HepG2 (cell line): Measurements from ENCODE around the gene KIRREL3. TPM values are rescaled to one million over a fixed set of nuclear protein-coding genes. Genes with fewer than 3 reads are reported as not detected.

Experiments used
- ATAC-seq: fragments of 200-7000 bp; cut with Tn5 transposase; 3 replicates; pipeline ENCODE4 v1.9.1; 2020; ENCODE audit warnings: mild to moderate bottlenecking, moderate library complexity
- BruUV-seq: library from RNA; stranded (reverse); fragments of 400-500 nt; replicated peaks from 2 replicates; lab custom pipeline; 2021; lab: Mats Ljungman, UMichigan
- CTCF ChIA-PET: fragments of 300-600 bp; formaldehyde crosslinking; extraction: SDS; loops from one replicate; lab custom pipeline; 2021; ENCODE audit warnings: low total read pairs, inconsistent platforms, low intra/inter-chr PET ratio; lab: Yijun Ruan, JAX
- POLR2A ChIA-PET: fragments of 350-600 bp; sonication (Branson Sonifier 250); formaldehyde crosslinking; loops from one replicate; lab custom pipeline; 2020; ENCODE audit warnings: antibody characterized with exemption, inconsistent platforms; lab: Yijun Ruan, JAX
- DNase-seq: peaks from one replicate; pipeline ENCODE4 v3.0.0-alpha.2; 2015; ENCODE audit warnings: low spot score
- FAIRE-seq: peaks from 3 replicates; lab custom pipeline; 2011; peaks lifted over from hg19 to GRCh38; lab: Jason Lieb, UNC
- H2AFZ ChIP-seq: one replicate; pipeline ENCODE4 v1.6.1; 2011; ENCODE audit warnings: low read length, inconsistent platforms
- H3K27ac ChIP-seq: fragments of 300-600 bp; 3 replicates; pipeline ENCODE4 v1.8.0; 2011; ENCODE audit warnings: mixed run types, mild to moderate bottlenecking, mixed read lengths, low read length, inconsistent platforms; ENCODE audit not compliant: insufficient read depth; ENCODE audit errors: extremely low read length
- H3K27me3 ChIP-seq, 2 experiments: fragments of 200-600 bp in 1 of 2; 2 replicates in 1 of 2; 3 replicates in 1 of 2; pipeline versions ENCODE4 v1.6.0 to v1.8.0; 2011; ENCODE audit warnings: low read length in 2 of 2, mild to moderate bottlenecking in 2 of 2, moderate library complexity in 2 of 2, inconsistent platforms in 1 of 2; ENCODE audit not compliant: insufficient read depth in 2 of 2, control insufficient read depth in 1 of 2
- H3K36me3 ChIP-seq, 2 experiments: fragments of 200-600 bp in 1 of 2; replicated peaks in 1 of 2; 2 replicates in 1 of 2; 3 replicates in 1 of 2; pipeline versions ENCODE4 v1.5.1 to v1.8.0; 2011; ENCODE audit warnings: low read length in 2 of 2, inconsistent platforms in 1 of 2; ENCODE audit not compliant: insufficient read depth in 2 of 2, control insufficient read depth in 1 of 2
- H3K4me1 ChIP-seq: 2 replicates; pipeline ENCODE4 v1.5.1; 2012; ENCODE audit warnings: low read length, inconsistent platforms; ENCODE audit not compliant: insufficient read depth
- H3K4me2 ChIP-seq: 2 replicates; pipeline ENCODE4 v1.6.0; 2011; ENCODE audit warnings: low read depth, low read length, inconsistent platforms
- H3K4me3 ChIP-seq, 3 experiments: fragments of 200-600 bp in 1 of 3; sonication (generic), shearing (Covaris generic) in 1 of 3; replicated peaks in 1 of 3; 2 replicates each; pipeline ENCODE4 v1.5.1; 2011 to 2016; ENCODE audit warnings: low read length in 3 of 3, inconsistent platforms in 2 of 3, low read depth in 2 of 3, mild to moderate bottlenecking in 2 of 3, control low read depth in 1 of 3, mixed read lengths in 1 of 3; ENCODE audit not compliant: insufficient read depth in 1 of 3
- H3K79me2 ChIP-seq: one replicate; pipeline ENCODE4 v1.6.1; 2011; ENCODE audit warnings: low read length, inconsistent platforms; ENCODE audit not compliant: insufficient read depth
- H3K9ac ChIP-seq: 2 replicates; pipeline ENCODE4 v1.6.0; 2011; ENCODE audit warnings: mild to moderate bottlenecking, low read depth, low read length, inconsistent platforms; ENCODE audit not compliant: insufficient read depth
- H3K9me3 ChIP-seq: 2 replicates; pipeline ENCODE4 v1.5.1; 2012; ENCODE audit warnings: mild to moderate bottlenecking, low read length
- H4K20me1 ChIP-seq: 2 replicates; pipeline ENCODE4 v1.6.0; 2011; ENCODE audit warnings: inconsistent platforms, mild to moderate bottlenecking, low read length, moderate library complexity; ENCODE audit not compliant: insufficient read depth
- MAFK ChIP-seq, 2 experiments: IDR thresholded peaks in 1 of 2; conservative IDR thresholded peaks in 1 of 2; 2 replicates each; pipeline ENCODE4 v1.6.1; 2011; ENCODE audit warnings: improper control_type of control experiment in 2 of 2, low read length in 2 of 2
- ZFAT ChIP-seq: sonication (generic); formaldehyde crosslinking; conservative IDR thresholded peaks from 2 replicates; pipeline ENCODE4 v1.8.1; 2023; ENCODE audit warnings: missing genetic modification reagents, inconsistent platforms
- ZSCAN30 ChIP-seq: sonication (generic); formaldehyde crosslinking; IDR thresholded peaks from 2 replicates; pipeline ENCODE4 v1.5.0; 2020; ENCODE audit warnings: mild to moderate bottlenecking, missing genetic modification reagents
- WGBS: methylation state at CpG from one replicate; pipeline ENCODE4 v1.1.6; 2017; ENCODE audit warnings: low lambda C conversion rate; 5-methylcytosine and 5-hydroxymethylcytosine counted together
- in situ Hi-C: cut with HindIII; loops from 2 replicates; pipeline ENCODE4 v1.10.0; 2017; ENCODE audit warnings: low pct_unique_long_range_greater_than_20kb; ENCODE audit not compliant: extremely low pct_ligation_motif_present
- intact Hi-C: fragments of 100-400 bp; cut with micrococcal nuclease; formaldehyde crosslinking; loops from one replicate; pipeline ENCODE4 v1.10.0; 2022; ENCODE audit not compliant: unreplicated experiment
- polyA plus RNA-seq, 8 experiments: library from polyadenylated mRNA; depleted of rRNA in 3 of 8; stranded (reverse) in 7 of 8; unstranded in 1 of 8; fragments of >200 nt; fragmentation: Illumina TruSeq in 4 of 8; extraction: Trizol in 4 of 8; gene quantifications; 2 replicates each; pipeline versions ENCODE4 v1.2.1 to v1.2.3, GENCODE V29; 2011 to 2016; ENCODE audit warnings: low read depth in 4 of 8, missing spikeins in 1 of 8, mixed read lengths in 1 of 8; ENCODE audit not compliant: insufficient read depth in 1 of 8
- total RNA-seq, 5 experiments: library from RNA; depleted of rRNA; stranded (reverse); fragments of >200 nt; fragmentation: Illumina TruSeq; extraction: Trizol; gene quantifications; 2 replicates each; pipeline ENCODE4 v1.2.3, GENCODE V29; 2016; ENCODE audit warnings: low read depth in 1 of 5

KIRREL3 gene
- total and polyA plus RNA-seq, 2 of the 13 experiments (the other 11 are each of a cell fraction or from before 2014, with no cell fraction given) = not detected

DNA sequence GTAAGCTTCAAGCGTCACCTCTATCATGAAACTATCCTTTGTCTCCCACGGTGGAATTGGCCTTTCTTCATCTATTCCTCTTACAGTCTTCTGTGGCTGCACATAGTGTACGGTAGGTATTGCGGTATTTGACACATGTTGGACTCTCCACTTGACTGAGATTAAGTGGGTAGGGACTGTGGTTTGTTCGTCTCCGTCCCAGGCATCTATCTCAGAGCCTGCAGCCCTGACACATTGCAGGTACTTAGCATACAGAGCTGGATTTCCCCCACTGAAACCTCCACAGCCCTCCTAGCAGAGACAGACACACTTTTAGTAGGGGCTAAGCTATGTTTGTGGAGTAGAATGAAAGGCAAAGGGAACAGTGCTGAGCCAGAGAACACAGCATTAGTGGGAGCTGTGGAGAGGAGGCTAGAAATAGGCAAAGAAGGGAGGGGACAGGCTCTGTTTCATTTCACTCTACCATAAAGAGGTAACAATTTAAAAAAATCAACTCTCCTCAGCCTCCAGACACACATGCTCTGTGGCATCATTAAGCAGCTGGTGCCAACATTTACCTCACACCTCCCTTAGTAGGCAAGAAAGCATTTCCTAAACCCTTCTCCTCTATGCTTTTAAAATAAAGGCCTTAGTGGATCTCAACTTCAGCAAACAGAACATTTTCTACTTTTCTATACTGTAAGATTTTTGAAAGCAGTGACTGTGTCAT lies 277.5 kb downstream of the KIRREL3 start:
- peaks cover 0 to 22% of the 10 kb centered on the region in 2 experiments; a peak in 2 of 5 replicates for H3K27me3 ChIP-seq

DNA sequence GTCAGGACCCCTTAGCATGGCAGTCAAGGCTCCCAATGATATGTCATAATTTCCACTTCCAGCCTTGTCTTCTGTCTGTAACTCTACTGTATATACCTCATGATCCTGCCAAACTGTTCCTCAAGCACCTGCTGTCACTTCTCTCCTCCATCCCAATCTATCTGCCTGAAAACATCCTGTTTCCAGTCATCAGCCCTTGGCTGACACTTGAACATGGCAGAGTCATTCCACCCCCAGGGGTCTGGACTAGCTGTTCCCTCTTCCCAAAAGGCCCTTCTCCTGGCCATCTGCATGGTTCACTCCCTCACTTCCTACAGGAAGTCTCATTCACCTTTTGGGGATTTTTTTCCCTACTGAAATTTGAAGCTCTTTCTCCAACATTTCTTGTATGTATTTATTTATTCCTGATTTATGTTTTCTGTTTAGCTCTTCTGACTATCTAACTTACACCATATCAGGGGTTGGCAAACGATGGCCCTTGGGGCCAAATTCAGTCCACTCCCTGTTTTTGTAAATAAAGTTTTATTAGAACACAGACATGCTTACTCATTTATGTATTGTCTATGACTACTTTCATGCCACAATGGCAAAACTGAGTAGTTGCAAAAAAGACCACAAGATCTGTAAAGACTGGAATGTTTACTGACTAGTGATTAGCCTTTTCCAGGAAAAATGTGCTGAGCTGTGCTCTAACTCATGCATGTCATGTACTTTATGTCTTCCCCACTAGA lies 278.4 kb downstream of the KIRREL3 start:
- Histone ChIP-seq H3K9ac (no peak overlapping the region), H3K4me3 (no peak overlapping the region), H3K4me2 (no peak overlapping the region), H3K27ac (no peak overlapping the region), H2AFZ (no peak overlapping the region), H3K4me1 (no peaks in the 10 kb centered on the region), H4K20me1 (no peaks in the 10 kb centered on the region), H3K36me3 (no peaks in the 10 kb centered on the region), H3K9me3 (no peaks in the 10 kb centered on the region), H3K79me2 (no peaks in the 10 kb centered on the region), H3K27me3 (peaks cover 0 to 22% of the 10 kb centered on the region in 2 experiments; a peak in 1 of 5 replicates)
- BruUV-seq = no TSS peak
- no peak for TF ChIP-seq ZFAT (CRISPR knock-in tag)
- 0 out of 4 replicates have a peak, but pooled peaks of 1 of the 2 experiments have one; percentile 8 for TF ChIP-seq MAFK (conservative IDR thresholded peaks at IDR 0.05 in 1 of 2, IDR thresholded peaks at IDR 0.05 in 1 of 2; ENCODE audit: low read length in 2 of 2)
- POLR2A ChIA-PET = no interaction called here
- intact Hi-C loops (no loop called here), in situ Hi-C loops (no loop called here)
- no peak for FAIRE-seq
- 0% methylated on average over 1 of the region's 1 CpG for WGBS
- no peak for DNase-seq
- no peak for ATAC-seq
- CTCF ChIA-PET = no interaction called here

More for the DNA sequence above, 277.5 kb downstream of the KIRREL3 start:
- H3K9me3 ChIP-seq = no peaks in the 10 kb centered on the region
- POLR2A ChIA-PET = no interaction called here
- no peaks in the 10 kb centered on the region for H4K20me1 ChIP-seq
- no peaks in the 10 kb centered on the region for H3K4me1 ChIP-seq
- 13% methylated on average over 6 of the region's 6 CpGs for WGBS
- FAIRE-seq (no peak), ATAC-seq (no peak)
- no peak overlapping the region for H3K27ac ChIP-seq
- no peak overlapping the region for H3K4me2 ChIP-seq
- BruUV-seq = no TSS peak
- H3K79me2 ChIP-seq = no peaks in the 10 kb centered on the region
- intact Hi-C loops = no loop called here
- H3K9ac ChIP-seq = no peak overlapping the region
- TF ChIP-seq ZSCAN30 (CRISPR knock-in tag) = no peak
- TF ChIP-seq, all 625 proteins: peak for 0
- in situ Hi-C loops = no loop called here
- no peak overlapping the region for H2AFZ ChIP-seq
- H3K36me3 ChIP-seq = no peaks in the 10 kb centered on the region
- no peak for DNase-seq
- no peak overlapping the region for H3K4me3 ChIP-seq
- CTCF ChIA-PET = no interaction called here
